ENCODE measurements around the gene RTCB.
A peak's percentile ranks its signal among the peaks of the same experiment; 100 is the strongest.

RTCB gene

DNA sequence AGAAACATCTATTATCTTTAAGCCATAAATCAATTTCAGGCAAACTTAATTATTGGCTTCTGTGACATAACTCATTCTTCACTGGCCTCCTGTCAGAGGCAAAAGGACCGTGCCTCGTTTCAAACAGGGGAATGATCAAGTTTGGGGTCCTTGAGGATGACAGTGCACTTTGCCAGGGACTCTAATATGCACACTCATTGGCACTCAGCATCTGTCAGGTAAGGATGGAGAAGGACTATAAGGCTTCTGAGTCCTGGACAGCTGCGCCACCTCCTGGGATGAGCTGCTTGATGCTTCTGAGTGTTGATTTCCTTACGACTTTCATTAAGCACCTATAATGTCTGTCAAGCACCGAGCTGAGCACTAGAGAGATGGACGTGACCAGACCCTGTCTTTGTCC lies 32.0 kb upstream of the RTCB start:
- TF ChIP-seq CTCF (IDR thresholded peaks at IDR 0.05; ENCODE audit: low read depth, low read length) = peak; percentile 93
- TF ChIP-seq EZH2phosphoT487 (IDR thresholded peaks at IDR 0.05; ENCODE audit: low read depth) = no peak
- H3K9ac ChIP-seq (ENCODE audit: low read length) = no peak overlapping the region
- H3K79me2 ChIP-seq (ENCODE audit: low read length) = no peaks in the 10 kb centered on the region
- H2AFZ ChIP-seq (ENCODE audit: low read depth, low read length) = no peak overlapping the region
- peaks cover 30% of the 10 kb centered on the region for H3K27me3 ChIP-seq (ENCODE audit: low read depth, low read length)
- peak overlapping the region; percentile 50 for H3K4me2 ChIP-seq (ENCODE audit: low read length)
- H4K20me1 ChIP-seq (ENCODE audit: insufficient read depth, low read length) = no peaks in the 10 kb centered on the region
- no peaks in the 10 kb centered on the region for H3K36me3 ChIP-seq (replicated peaks; ENCODE audit: low read depth, low read length)
- no peaks in the 10 kb centered on the region for H3K4me1 ChIP-seq (ENCODE audit: low read length)
- no peak overlapping the region for H3K27ac ChIP-seq (ENCODE audit: low read length)
- no peaks in the 10 kb centered on the region for H3K9me3 ChIP-seq (ENCODE audit: insufficient read depth, low read length)
- H3K4me3 ChIP-seq (ENCODE audit: low read length) = no peak overlapping the region

GRCh38 chr22:32430352-32430751 lies 18.3 kb upstream of the RTCB start:
- TF ChIP-seq EZH2phosphoT487 (IDR thresholded peaks at IDR 0.05; ENCODE audit: low read depth) (no peak), CTCF (IDR thresholded peaks at IDR 0.05; ENCODE audit: low read depth, low read length) (no peak)
- no peak overlapping the region for H3K27ac ChIP-seq (ENCODE audit: low read length)
- no peak overlapping the region for H2AFZ ChIP-seq (ENCODE audit: low read depth, low read length)

DNA sequence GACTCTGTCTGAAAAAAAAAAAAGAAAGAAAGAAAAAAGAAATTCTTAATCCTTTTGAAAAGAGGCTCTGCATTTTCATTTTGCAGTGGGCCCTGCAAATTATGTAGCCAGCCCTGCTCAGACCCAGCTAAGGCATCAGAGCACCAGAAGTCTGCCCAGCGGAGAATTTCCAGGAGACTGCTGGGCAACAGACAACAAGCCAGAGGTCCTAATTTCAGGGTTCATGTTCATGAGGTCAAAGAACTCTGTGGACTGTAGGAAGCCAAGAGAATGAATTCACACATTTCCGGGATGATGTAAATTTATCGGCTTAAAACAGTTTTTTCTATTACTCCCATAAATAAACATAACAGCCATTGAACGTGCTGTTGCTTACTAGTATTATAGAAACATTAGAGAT lies 14.8 kb upstream of the RTCB start:
- Histone ChIP-seq H3K4me2 (ENCODE audit: low read length) (no peak overlapping the region), H3K27ac (ENCODE audit: low read length) (no peak overlapping the region), H3K9ac (ENCODE audit: low read length) (no peak overlapping the region), H3K27me3 (ENCODE audit: low read depth, low read length) (peaks cover 7% of the 10 kb centered on the region; the same call in 1 of the 2 replicates), H3K4me3 (ENCODE audit: low read length) (no peak overlapping the region), H3K79me2 (ENCODE audit: low read length) (no peaks in the 10 kb centered on the region), H4K20me1 (ENCODE audit: insufficient read depth, low read length) (no peaks in the 10 kb centered on the region), H3K4me1 (ENCODE audit: low read length) (peaks cover 4% of the 10 kb centered on the region), H2AFZ (ENCODE audit: low read depth, low read length) (no peak overlapping the region), H3K9me3 (ENCODE audit: insufficient read depth, low read length) (no peaks in the 10 kb centered on the region), H3K36me3 (replicated peaks; ENCODE audit: low read depth, low read length) (no peaks in the 10 kb centered on the region)
- TF ChIP-seq EZH2phosphoT487 (IDR thresholded peaks at IDR 0.05; ENCODE audit: low read depth) (no peak), CTCF (IDR thresholded peaks at IDR 0.05; ENCODE audit: low read depth, low read length) (no peak)

More at GRCh38 chr22:32430352-32430751, 18.3 kb upstream of the RTCB start:
- H3K4me3 ChIP-seq (ENCODE audit: low read length) = no peak overlapping the region
- no peaks in the 10 kb centered on the region for H3K36me3 ChIP-seq (replicated peaks; ENCODE audit: low read depth, low read length)
- H3K79me2 ChIP-seq (ENCODE audit: low read length) = no peaks in the 10 kb centered on the region
- H3K27me3 ChIP-seq (ENCODE audit: low read depth, low read length) = peaks cover 20% of the 10 kb centered on the region
- H3K4me2 ChIP-seq (ENCODE audit: low read length) = no peak overlapping the region
- H3K4me1 ChIP-seq (ENCODE audit: low read length) = no peaks in the 10 kb centered on the region
- no peaks in the 10 kb centered on the region for H3K9me3 ChIP-seq (ENCODE audit: insufficient read depth, low read length)
- no peaks in the 10 kb centered on the region for H4K20me1 ChIP-seq (ENCODE audit: insufficient read depth, low read length)
- H3K9ac ChIP-seq (ENCODE audit: low read length) = no peak overlapping the region

- Histone ChIP-seq H3K36me3 (replicated peaks; ENCODE audit: low read depth, low read length) (no peaks in the 10 kb centered on the region), H3K9ac (ENCODE audit: low read length) (no peak overlapping the region), H2AFZ (ENCODE audit: low read depth, low read length) (no peak overlapping the region), H3K27ac (ENCODE audit: low read length) (no peak overlapping the region), H3K27me3 (ENCODE audit: low read depth, low read length) (peaks cover 11% of the 10 kb centered on the region), H3K4me2 (ENCODE audit: low read length) (no peak overlapping the region), H3K4me1 (ENCODE audit: low read length) (peaks cover 8% of the 10 kb centered on the region), H3K9me3 (ENCODE audit: insufficient read depth, low read length) (no peaks in the 10 kb centered on the region), H3K79me2 (ENCODE audit: low read length) (no peaks in the 10 kb centered on the region), H3K4me3 (ENCODE audit: low read length) (no peak overlapping the region), H4K20me1 (ENCODE audit: insufficient read depth, low read length) (no peaks in the 10 kb centered on the region)
- no peak for TF ChIP-seq CTCF (IDR thresholded peaks at IDR 0.05; ENCODE audit: low read depth, low read length)
- no peak for TF ChIP-seq EZH2phosphoT487 (IDR thresholded peaks at IDR 0.05; ENCODE audit: low read depth)
Measured at GRCh38 chr22:32423664-32424063, 11.6 kb upstream of the RTCB start.

Data from OCI-LY3 (cell line).